ENCODE measurements around the gene RPLP2. TPM values are rescaled to one million over a fixed set of nuclear protein-coding genes. Genes with fewer than 3 reads are reported as not detected.

RPLP2 gene
- total RNA-seq, 1 experiment from 2014 or later, result 3,468 TPM

DNA sequence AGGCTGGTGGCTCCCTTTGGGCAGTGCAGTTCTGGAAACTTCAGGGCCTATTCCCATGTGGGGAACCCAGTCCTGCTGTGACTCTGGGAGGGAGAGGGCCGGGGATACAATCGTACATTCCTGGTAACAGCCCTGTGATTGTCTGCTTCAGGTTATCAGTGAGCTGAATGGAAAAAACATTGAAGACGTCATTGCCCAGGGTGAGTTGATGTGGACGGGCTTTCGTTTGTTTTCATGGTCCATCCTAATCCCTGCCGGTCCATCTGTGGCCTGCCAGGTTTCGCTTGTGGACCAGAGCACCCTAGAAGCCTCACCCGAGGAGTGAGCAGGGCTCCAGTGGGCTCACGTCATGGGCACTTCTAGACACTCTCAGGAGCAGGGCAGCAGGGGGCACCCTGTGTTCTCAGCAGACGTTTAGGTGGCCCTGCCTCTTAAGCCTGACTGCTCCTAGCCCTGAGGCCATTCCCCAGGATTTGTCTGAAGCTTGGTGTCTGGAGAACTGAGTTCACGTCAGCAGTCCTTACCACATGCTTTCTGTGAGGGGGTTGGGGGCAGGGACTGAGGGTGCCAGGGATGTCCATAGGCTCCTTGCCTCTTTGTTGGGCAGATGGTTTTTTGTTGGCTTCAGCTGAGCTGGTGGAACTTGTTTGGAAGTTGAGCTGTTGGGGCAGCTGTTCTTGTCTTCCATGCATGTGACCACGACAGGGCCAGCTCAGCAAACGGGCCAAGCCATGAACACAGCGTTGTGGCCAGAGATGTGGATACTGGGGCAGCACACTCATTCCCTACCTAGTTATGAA lies 1.9 kb downstream of the RPLP2 start:
- BruUV-seq (replicated peaks), result no TSS peak
- ATAC-seq (no peak), DNase-seq (ENCODE audit: low read depth, low spot score) (no peak)
- Histone ChIP-seq H3K27me3 (ENCODE audit: control insufficient read depth, insufficient read depth, low read length) (no peaks in the 10 kb centered on the region), H3K9me3 (ENCODE audit: control insufficient read depth, insufficient read depth, low read depth, low read length) (no peaks in the 10 kb centered on the region), H3K27ac (ENCODE audit: low read length) (peak overlapping the region; percentile 99), H3K4me1 (ENCODE audit: control insufficient read depth, insufficient read depth, low read length) (peaks cover 41% of the 10 kb centered on the region), H3K36me3 (ENCODE audit: control insufficient read depth, insufficient read depth, low read length) (peaks cover 24% of the 10 kb centered on the region), H3K4me3 (ENCODE audit: low read depth in 2 of 2, low read length in 2 of 2) (peak overlapping the region; percentile 85 to 96)
- TF ChIP-seq TCF7L2 (IDR thresholded peaks at IDR 0.05; ENCODE audit: low read depth, low read length), result no peak
- TF ChIP-seq, protein P1, sequence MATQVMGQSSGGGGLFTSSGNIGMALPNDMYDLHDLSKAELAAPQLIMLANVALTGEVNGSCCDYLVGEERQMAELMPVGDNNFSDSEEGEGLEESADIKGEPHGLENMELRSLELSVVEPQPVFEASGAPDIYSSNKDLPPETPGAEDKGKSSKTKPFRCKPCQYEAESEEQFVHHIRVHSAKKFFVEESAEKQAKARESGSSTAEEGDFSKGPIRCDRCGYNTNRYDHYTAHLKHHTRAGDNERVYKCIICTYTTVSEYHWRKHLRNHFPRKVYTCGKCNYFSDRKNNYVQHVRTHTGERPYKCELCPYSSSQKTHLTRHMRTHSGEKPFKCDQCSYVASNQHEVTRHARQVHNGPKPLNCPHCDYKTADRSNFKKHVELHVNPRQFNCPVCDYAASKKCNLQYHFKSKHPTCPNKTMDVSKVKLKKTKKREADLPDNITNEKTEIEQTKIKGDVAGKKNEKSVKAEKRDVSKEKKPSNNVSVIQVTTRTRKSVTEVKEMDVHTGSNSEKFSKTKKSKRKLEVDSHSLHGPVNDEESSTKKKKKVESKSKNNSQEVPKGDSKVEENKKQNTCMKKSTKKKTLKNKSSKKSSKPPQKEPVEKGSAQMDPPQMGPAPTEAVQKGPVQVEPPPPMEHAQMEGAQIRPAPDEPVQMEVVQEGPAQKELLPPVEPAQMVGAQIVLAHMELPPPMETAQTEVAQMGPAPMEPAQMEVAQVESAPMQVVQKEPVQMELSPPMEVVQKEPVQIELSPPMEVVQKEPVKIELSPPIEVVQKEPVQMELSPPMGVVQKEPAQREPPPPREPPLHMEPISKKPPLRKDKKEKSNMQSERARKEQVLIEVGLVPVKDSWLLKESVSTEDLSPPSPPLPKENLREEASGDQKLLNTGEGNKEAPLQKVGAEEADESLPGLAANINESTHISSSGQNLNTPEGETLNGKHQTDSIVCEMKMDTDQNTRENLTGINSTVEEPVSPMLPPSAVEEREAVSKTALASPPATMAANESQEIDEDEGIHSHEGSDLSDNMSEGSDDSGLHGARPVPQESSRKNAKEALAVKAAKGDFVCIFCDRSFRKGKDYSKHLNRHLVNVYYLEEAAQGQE (IDR thresholded peaks at IDR 0.05; ENCODE audit: insufficient read depth in 1 of 2, low read depth in 2 of 2, low read length in 1 of 2), result no peak
- ChIA-PET CTCF (interaction anchor here (0.7 to 0.8 kb wide), 2 partner anchors 35 to 543 kb away, joined by 3 read pairs; no protein-coding TSS in a partner anchor), POLR2A (interaction anchor here (0.6 kb wide), 1 partner anchor 959 kb away, joined by 5 read pairs; no protein-coding TSS in a partner anchor)
- in situ Hi-C loops (cut with HindIII; ENCODE audit: low pct_unique_long_range_greater_than_20kb, low sequenced_read_pairs), result no loop called here
- intact Hi-C loops (cut with micrococcal nuclease; ENCODE audit: unreplicated experiment), result no loop called here

DNA sequence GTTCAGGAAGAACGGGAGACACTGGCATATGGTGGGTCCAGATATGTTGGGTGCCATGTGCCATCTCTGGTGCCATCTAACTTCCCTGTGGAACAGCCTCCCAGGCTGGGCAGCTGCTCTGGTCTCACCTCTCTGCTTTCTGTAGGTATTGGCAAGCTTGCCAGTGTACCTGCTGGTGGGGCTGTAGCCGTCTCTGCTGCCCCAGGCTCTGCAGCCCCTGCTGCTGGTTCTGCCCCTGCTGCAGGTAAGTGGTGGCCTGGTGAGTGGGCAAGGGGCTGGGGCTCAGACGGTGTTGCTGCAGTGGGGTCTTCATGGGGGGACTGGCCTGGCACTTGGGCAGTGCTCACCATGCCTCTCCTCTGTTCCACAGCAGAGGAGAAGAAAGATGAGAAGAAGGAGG lies 2.6 kb downstream of the RPLP2 start:
- ChIA-PET CTCF (no interaction called here), POLR2A (no interaction called here)
- TF ChIP-seq SIN3A (IDR thresholded peaks at IDR 0.05; ENCODE audit: borderline replicate concordance, insufficient read depth, low read depth, low read length) (no peak), TCF7L2 (IDR thresholded peaks at IDR 0.05; ENCODE audit: low read depth, low read length) (no peak), POLR2AphosphoS5 (IDR thresholded peaks at IDR 0.05; ENCODE audit: low read depth, low read length) (no peak)
- TF ChIP-seq, protein P1 (IDR thresholded peaks at IDR 0.05; ENCODE audit: insufficient read depth in 1 of 2, low read depth in 2 of 2, low read length in 1 of 2), result no peak
- TF ChIP-seq, protein P2, sequence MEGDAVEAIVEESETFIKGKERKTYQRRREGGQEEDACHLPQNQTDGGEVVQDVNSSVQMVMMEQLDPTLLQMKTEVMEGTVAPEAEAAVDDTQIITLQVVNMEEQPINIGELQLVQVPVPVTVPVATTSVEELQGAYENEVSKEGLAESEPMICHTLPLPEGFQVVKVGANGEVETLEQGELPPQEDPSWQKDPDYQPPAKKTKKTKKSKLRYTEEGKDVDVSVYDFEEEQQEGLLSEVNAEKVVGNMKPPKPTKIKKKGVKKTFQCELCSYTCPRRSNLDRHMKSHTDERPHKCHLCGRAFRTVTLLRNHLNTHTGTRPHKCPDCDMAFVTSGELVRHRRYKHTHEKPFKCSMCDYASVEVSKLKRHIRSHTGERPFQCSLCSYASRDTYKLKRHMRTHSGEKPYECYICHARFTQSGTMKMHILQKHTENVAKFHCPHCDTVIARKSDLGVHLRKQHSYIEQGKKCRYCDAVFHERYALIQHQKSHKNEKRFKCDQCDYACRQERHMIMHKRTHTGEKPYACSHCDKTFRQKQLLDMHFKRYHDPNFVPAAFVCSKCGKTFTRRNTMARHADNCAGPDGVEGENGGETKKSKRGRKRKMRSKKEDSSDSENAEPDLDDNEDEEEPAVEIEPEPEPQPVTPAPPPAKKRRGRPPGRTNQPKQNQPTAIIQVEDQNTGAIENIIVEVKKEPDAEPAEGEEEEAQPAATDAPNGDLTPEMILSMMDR (IDR thresholded peaks at IDR 0.05), result no peak
- in situ Hi-C loops (cut with HindIII; ENCODE audit: low pct_unique_long_range_greater_than_20kb, low sequenced_read_pairs) (no loop called here), intact Hi-C loops (cut with micrococcal nuclease; ENCODE audit: unreplicated experiment) (no loop called here)
- Histone ChIP-seq H3K27me3 (ENCODE audit: control insufficient read depth, insufficient read depth, low read length) (no peaks in the 10 kb centered on the region), H3K27ac (ENCODE audit: low read length) (peak overlapping the region; percentile 99; the same call in 1 of the 2 replicates), H3K4me1 (ENCODE audit: control insufficient read depth, insufficient read depth, low read length) (peaks cover 41% of the 10 kb centered on the region), H3K9me3 (ENCODE audit: control insufficient read depth, insufficient read depth, low read depth, low read length) (no peaks in the 10 kb centered on the region), H3K4me3 (ENCODE audit: low read depth in 2 of 2, low read length in 2 of 2) (no peak overlapping the region), H3K36me3 (ENCODE audit: control insufficient read depth, insufficient read depth, low read length) (peaks cover 24% of the 10 kb centered on the region)
- no TSS peak for BruUV-seq (replicated peaks)
- ATAC-seq (no peak), DNase-seq (ENCODE audit: low read depth, low spot score) (no peak)
